Uterus (tissue), 4 donors: Measurements from ENCODE around the gene FGF8. TPM values are rescaled to one million over a fixed set of nuclear protein-coding genes. Genes with fewer than 3 reads are reported as not detected.

Experiments used
- DNase-seq, 2 donors: peaks; one replicate each; pipeline ENCODE4 v3.0.0-alpha.2; 2019 to 2020
- H3K27ac ChIP-seq, 2 donors: fragments of 200-600 bp; sonication (generic); 1 replicate in 1 of 2; 2 replicates in 1 of 2; pipeline ENCODE4 v1.5.1; 2016 to 2018
- H3K27me3 ChIP-seq, 2 donors: fragments of 200-600 bp; sonication (generic); one replicate each; pipeline ENCODE4 v1.5.1; 2018 to 2019; ENCODE audit warnings: control low read depth in 1 of 2
- H3K36me3 ChIP-seq, 2 donors: fragments of 200-600 bp; sonication (generic); one replicate each; pipeline ENCODE4 v1.5.1; 2019; ENCODE audit warnings: control low read depth in 1 of 2
- H3K4me1 ChIP-seq, 2 donors: fragments of 200-600 bp; sonication (generic); one replicate each; pipeline ENCODE4 v1.5.1; 2018 to 2019; ENCODE audit warnings: control low read depth in 1 of 2
- H3K4me3 ChIP-seq, 2 donors: fragments of 200-600 bp; sonication (generic); 1 replicate in 1 of 2; 2 replicates in 1 of 2; pipeline ENCODE4 v1.5.1; 2018 to 2019; ENCODE audit warnings: mild to moderate bottlenecking in 1 of 2
- H3K9me3 ChIP-seq, 2 donors: fragments of 200-600 bp; sonication (generic); one replicate each; pipeline ENCODE4 v1.5.1; 2019; ENCODE audit warnings: control low read depth in 1 of 2
- POLR2A ChIP-seq, 2 donors: fragments of 450-650 bp; IDR thresholded peaks; one replicate each; pipeline ENCODE4 v1.6.1; 2016; ENCODE audit warnings: antibody characterized with exemption in 2 of 2, mild to moderate bottlenecking in 1 of 2, moderate library complexity in 1 of 2
- intact Hi-C: fragments of 100-400 bp; cut with DNase I; formaldehyde crosslinking; loops from one replicate; pipeline ENCODE4 v1.15.1; 2023; ENCODE audit warnings: low total_unique reads
- total RNA-seq, 4 donors: library from RNA; depleted of rRNA in 3 of 4; stranded (reverse); fragments of >200 nt in 3 of 4; gene quantifications; one replicate each; pipeline versions ENCODE4 v1.1.0 to v1.2.4, GENCODE V29; 2014 to 2023
- TF ChIP-seq, protein P1 (sequence below), 4 experiments: fragments of 200-600 bp in 2 of 4; fragments of 450-650 bp in 2 of 4; sonication (generic) in 2 of 4; IDR thresholded peaks; one replicate each; pipeline ENCODE4 v1.5.1; 2016 to 2019; ENCODE audit warnings: antibody characterized with exemption in 4 of 4, mild to moderate bottlenecking in 2 of 4, moderate library complexity in 1 of 4
- donor health status: DM: yes; HTN: yes; CAD: no.

FGF8 gene
- total RNA-seq, 4 donors from 2014 or later = not detected

DNA sequence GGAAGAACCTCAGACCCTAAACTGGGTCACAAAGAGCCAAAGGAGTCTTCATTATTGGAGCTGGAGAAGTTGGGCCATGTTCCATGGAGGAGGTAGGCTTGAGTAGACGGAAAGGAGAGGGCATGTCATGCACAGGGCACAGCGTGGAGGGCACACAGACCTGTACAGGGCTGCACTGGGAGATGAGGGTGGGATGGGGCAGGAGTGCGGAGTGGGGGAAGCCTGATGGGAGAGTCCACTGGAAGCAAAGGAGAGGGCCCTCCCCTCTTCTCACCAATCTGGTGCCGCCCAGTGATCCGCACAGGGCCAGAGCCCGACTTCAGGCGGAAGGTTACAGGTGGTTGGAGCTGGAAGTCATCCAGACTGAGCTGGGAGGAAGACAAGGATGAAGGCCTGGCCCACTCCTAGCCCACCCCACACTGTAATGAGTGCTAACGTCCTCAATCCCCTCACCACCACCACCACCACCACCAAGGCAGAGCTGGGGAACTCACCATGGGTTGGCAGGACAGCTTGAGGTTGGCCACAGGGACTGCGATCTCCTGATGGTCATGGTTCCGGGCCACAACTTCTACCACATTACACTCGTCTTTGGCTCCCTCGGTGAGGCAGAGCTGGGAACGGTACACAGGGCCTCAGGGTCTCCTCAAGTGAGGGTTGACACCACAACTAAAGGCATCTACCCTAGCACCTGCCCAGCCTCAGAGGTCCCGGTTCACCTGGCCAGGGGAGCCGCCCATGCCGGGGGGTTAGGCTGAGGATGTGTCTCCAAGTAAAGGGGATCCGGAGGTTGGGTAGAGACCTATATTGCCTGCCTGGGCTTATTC, 6.3 kb upstream of the FGF8 start:
- TF ChIP-seq, protein P1, sequence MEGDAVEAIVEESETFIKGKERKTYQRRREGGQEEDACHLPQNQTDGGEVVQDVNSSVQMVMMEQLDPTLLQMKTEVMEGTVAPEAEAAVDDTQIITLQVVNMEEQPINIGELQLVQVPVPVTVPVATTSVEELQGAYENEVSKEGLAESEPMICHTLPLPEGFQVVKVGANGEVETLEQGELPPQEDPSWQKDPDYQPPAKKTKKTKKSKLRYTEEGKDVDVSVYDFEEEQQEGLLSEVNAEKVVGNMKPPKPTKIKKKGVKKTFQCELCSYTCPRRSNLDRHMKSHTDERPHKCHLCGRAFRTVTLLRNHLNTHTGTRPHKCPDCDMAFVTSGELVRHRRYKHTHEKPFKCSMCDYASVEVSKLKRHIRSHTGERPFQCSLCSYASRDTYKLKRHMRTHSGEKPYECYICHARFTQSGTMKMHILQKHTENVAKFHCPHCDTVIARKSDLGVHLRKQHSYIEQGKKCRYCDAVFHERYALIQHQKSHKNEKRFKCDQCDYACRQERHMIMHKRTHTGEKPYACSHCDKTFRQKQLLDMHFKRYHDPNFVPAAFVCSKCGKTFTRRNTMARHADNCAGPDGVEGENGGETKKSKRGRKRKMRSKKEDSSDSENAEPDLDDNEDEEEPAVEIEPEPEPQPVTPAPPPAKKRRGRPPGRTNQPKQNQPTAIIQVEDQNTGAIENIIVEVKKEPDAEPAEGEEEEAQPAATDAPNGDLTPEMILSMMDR (IDR thresholded peaks at IDR 0.05) = no peak
- TF ChIP-seq POLR2A (IDR thresholded peaks at IDR 0.05) = no peak
- H3K27me3 ChIP-seq = peaks cover 0 to 4% of the 10 kb centered on the region in 2 donors
- H3K4me3 ChIP-seq = peak overlapping the region; percentile 55 to 70
- DNase-seq = no peak
- H3K36me3 ChIP-seq = no peaks in the 10 kb centered on the region
- H3K9me3 ChIP-seq = no peaks in the 10 kb centered on the region
- intact Hi-C loops = no loop called here
- H3K27ac ChIP-seq = no peak overlapping the region
- peaks cover 0 to 18% of the 10 kb centered on the region in 2 donors for H3K4me1 ChIP-seq

DNA sequence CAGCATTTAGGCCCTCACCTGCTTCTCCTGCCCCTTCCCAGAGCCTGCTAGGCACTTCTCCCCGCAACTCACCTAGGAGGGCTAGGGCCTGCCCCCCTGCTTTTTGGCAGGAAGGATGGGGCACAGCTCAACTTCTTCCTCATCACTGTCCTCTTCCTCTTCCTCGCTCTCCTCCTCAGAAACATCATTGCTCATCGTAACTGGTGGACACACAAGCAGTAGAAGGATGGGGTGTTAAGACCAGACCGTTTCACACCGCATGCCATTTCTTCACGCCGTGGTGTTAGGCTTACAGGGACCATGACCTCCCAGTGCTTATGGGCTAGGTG, 5.7 kb upstream of the FGF8 start:
- Histone ChIP-seq H3K4me1 (peaks cover 0 to 18% of the 10 kb centered on the region in 2 donors), H3K27ac (no peak overlapping the region), H3K9me3 (no peaks in the 10 kb centered on the region), H3K27me3 (peaks cover 0 to 4% of the 10 kb centered on the region in 2 donors), H3K36me3 (no peaks in the 10 kb centered on the region), H3K4me3 (no peak overlapping the region)
- TF ChIP-seq, protein P1 (IDR thresholded peaks at IDR 0.05) = no peak
- TF ChIP-seq POLR2A (IDR thresholded peaks at IDR 0.05) = no peak
- no peak for DNase-seq
- intact Hi-C loops = no loop called here

DNA sequence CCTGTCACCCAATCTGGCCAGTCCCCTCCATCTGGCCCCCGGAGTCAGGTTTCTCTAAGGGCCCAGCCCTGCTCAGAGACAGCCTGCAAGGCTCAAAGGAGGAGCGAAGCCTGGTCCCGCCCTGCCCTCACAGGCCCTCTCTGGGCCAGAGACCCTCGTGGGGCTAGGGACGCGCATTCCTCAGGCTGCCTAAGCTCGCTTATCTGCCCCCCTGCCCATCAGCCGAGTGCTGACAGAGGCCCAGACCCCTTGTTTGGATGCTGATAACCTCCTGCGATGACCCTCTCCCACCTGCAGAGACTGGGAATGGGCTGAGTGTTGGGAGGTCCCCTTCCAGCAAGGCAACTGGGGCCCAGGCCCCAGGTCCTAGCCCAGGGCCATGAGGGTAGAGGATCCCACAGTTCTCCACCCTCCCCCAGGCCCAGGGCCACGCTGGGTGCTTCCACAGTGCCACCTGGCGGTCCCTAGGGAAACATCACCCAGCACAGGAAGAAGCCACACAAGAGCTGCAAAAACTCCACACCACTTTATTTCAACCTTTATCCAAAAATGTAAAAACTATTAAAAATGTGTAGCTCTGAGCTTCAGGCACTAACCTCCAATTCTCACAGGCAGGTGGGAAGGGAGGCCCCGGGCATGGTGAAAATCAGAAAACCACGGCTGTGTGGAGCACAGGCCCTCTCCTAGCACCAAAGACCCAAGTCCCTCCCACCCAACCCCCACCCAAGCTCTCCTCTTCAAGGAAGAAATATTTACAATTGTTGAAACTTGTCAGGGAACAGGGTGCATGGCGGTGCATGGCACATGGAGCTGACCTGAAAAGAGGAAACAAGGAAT, 5.1 kb upstream of the FGF8 start:
- H3K9me3 ChIP-seq = no peaks in the 10 kb centered on the region
- no peak overlapping the region for H3K4me3 ChIP-seq
- H3K27me3 ChIP-seq = peaks cover 0 to 8% of the 10 kb centered on the region in 2 donors
- peaks cover 0 to 23% of the 10 kb centered on the region in 2 donors for H3K4me1 ChIP-seq
- intact Hi-C loops = no loop called here
- no peak overlapping the region for H3K27ac ChIP-seq
- peak in 1 of 2 donors; percentile 24 for DNase-seq
- no peak for TF ChIP-seq POLR2A (IDR thresholded peaks at IDR 0.05)
- TF ChIP-seq, protein P1 (IDR thresholded peaks at IDR 0.05) = peak; percentile 69 to 81 (median 72)
- no peaks in the 10 kb centered on the region for H3K36me3 ChIP-seq

DNA sequence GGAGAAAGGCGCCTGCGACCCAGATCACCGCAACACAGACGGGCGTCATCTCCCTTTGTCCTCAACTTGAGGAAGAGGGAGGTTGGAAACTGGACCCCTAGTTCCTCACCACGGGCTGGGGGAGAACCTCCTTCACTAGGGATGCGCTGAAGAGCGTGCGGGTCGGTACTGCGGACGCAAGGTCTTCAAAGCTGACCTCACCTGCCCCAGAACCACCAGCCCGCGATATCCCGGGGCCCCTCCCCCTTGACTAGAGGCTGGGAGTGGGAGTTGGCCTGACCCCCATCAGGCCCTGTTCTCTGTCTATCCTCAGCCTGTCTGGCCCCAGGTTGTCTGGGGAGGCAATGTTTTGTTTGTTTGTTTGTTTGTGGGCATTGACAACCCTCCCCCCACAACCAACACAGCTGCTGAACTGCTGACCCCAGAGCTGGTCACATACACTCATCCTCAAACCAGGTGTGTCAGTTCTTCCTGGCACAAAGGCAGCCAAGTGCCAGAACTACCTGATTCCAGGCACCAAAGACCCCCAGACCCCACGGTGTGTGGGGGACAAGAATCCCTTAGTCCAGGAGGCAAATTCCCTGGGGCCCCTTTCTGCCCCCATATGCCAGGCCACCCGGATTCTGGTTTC, 4.4 kb upstream of the FGF8 start:
- intact Hi-C loops = no loop called here
- peaks cover 0 to 29% of the 10 kb centered on the region in 2 donors for H3K4me1 ChIP-seq
- no peaks in the 10 kb centered on the region for H3K36me3 ChIP-seq
- peaks cover 2 to 12% of the 10 kb centered on the region in 2 donors for H3K27me3 ChIP-seq
- DNase-seq = no peak
- H3K27ac ChIP-seq = no peak overlapping the region
- no peaks in the 10 kb centered on the region for H3K9me3 ChIP-seq
- peak overlapping the region; percentile 17 to 25 for H3K4me3 ChIP-seq
- TF ChIP-seq POLR2A (IDR thresholded peaks at IDR 0.05) = no peak
- TF ChIP-seq, protein P1 (IDR thresholded peaks at IDR 0.05) = no peak
